Urothelium cell line (cell line): ENCODE measurements around the gene KRT1.

Source experiments
- DNase-seq: peaks from one replicate; pipeline ENCODE4 v3.0.0; 2011; ENCODE audit warnings: low spot score, mixed read lengths
- FAIRE-seq: peaks from 2 replicates; lab custom pipeline; 2011; peaks lifted over from hg19 to GRCh38; lab: Jason Lieb, UNC

Gene KRT1

DNA sequence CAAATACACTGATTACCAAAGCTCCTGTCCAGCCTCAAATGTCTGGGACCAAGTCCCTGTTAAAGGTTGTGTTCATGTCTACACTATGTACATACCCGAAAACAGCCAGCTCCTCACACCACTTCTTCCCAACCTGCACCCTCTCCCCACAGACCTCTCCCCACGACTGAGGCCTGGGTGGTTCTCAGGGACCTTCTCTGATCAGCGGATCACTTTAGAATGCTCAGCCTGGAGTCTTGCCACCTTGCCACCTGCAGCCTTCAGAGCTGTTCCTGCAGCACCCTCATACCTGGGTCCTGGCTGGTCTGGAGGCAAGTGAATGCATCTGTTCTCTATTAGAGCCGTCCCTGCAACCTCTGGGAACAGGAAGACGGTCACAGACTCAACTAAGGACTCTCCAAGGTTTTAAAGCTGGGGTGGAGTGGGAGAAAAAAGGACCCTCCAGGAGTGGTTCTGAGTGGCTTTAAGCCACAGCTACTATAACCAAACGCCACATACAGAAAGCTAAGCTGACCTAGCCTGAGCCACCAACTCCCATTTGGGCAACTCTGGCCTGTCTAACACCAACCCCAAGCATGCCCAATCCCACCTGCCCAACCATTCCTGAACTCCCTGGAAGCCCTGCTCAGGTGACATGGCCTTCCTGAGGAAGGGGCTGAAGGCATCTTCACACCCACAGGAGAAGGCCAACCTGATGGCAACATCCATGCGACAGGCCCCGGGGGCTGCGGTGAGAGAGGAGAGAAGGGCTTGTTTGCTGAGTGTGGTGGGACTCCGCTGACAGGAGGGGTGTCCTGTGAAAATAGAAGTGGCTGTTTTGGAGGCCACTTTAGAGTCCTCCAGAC lies 36.8 kb downstream of the KRT1 start:
- FAIRE-seq (no peak), DNase-seq (no peak)

DNA sequence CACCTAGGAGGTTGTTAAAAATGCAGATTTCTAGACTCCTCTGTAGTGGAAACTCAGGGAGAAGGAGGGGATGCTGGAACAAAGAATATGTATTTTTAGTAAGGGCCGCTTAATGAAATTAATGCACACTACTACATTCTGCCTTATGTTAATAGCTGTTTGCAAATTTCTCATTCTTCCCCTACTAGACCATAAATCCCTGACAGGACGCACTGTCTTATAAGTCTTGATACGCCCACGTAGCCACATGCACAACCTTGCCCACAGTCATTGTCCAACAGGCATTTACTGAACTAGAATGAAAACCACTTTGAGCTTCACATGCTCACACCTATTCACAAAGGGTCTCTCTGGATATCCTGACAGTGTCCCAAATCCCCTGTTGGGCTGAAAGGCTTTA lies 38.7 kb downstream of the KRT1 start:
- no peak for DNase-seq
- no peak for FAIRE-seq

DNA sequence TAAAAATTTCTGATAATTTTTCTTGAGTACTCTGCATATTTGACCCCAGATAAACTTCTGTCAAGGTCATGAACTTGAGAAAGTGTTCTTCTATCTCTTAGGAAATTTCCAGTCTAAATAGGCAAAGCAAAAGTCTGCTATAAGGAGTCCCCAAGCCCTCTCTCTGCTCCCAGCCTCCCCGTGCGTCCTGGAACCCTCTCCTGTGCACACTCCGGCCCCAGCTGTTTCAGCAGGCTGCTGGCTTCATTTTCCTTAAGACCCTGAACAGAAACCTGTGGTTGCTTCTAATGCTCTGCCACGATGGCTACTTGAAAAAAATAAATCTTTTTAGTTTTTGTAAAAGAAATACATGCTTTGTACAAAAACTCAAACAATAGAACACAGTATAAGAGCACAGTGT lies 42.9 kb downstream of the KRT1 start:
- no peak for DNase-seq
- FAIRE-seq: no peak

DNA sequence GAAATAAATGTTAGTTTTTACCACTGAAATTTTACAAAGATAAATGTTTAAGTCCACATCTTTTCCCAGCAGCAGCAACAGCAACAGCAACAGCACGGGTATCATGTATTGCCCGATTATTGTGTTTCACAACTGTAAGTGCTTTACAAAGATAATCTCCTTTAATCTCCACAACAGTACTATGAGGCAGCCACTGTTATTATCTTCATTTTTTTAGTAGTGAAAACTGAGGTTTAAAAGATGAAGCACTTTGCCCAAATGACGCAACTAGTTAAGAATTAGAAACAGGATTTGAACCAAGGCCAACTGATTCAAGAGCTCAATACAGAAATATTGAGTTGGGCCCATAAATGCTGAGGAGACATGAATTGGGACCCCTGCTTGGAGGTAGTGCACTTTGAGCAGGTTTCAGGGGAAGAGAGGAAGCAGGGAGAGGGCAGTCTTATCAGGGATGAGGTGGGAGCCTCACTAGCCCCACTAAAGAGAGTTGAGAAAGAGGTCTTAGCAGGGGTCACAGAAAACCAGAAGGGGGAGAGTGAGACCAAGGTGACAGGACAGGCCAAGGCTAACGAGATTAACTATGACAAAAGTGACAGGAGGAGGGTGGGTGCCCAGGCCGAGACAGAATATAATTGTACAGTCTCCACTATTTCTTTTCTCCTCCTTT lies 43.5 kb downstream of the KRT1 start:
- FAIRE-seq (no peak), DNase-seq (no peak)

DNA sequence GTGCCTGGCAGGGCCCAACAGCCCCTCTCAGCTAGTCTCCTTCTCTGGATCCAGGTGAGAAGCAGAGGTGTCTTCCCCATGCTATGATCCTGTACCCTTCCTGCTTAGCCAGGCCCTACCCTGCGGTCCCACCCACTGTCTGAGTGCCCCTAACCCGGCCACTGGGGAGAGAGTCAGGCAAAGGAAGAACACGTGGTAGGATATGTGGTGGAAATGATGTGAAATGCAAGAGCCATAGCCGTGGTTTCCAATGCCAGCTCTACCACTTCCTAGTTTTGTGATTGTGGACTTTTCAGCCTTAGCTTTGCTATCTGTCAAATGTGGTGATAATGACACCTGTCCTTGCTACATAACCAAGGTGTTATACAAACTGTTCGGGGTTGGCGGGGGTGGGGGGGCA lies 44.0 kb downstream of the KRT1 start:
- DNase-seq (no peak), FAIRE-seq (no peak)

DNA sequence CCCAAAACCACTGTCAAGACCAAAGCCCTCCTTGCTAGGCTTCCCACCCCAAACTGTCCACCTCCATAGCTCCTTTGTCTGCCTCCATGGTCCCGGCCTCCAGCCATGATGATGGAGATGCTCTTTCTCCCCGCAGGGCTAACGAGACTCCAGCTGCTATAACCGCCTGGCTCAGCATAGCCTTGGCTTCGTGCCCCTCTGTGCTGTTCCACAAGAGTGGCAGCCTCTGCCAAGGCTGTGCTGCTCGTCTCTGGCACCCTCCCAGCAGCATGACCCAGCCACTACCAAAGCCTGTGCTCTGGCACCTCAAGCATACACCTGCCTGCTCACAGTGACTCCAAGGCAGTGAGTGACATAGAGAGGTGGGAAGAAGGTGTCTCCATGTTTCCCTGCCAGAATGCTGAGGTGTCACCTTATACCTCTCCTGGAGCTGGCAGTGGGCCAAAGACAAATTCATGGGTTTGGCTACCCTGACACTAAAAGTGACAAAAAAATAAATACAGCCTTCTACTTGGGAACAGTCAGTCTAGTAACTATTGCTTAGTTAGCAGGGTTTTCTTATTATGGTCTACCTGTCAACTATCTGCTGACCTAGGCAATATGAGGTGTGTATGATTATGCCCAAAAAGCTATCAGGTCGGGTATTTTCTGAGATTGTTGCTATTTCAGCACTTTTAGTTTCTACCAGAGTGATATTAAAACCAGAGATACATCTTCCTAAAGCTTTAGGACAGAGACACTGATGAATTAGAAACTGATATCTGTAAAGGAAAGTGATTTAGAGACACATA lies 45.7 kb downstream of the KRT1 start:
- FAIRE-seq (no peak), DNase-seq (no peak)

DNA sequence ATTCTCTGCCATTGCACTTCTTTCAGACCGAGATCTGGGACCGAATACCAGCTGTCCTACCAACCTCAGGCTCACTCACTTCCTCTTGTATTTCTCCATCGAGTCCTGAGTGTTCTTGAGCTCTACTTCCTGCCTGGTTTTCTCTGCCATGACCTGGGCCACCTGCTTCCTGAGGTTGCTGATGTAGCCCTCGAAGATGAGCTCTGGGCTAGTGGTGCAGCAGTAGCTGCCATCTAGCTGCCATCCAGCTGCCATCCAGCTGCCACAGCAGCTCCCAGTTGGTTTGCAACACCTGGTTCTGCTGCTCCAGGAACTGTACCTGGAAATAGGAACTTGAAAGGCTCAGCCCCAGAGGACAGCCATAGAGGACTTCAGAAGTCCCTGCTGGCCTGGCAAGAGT lies 46.8 kb downstream of the KRT1 start:
- no peak for FAIRE-seq
- no peak for DNase-seq

DNA sequence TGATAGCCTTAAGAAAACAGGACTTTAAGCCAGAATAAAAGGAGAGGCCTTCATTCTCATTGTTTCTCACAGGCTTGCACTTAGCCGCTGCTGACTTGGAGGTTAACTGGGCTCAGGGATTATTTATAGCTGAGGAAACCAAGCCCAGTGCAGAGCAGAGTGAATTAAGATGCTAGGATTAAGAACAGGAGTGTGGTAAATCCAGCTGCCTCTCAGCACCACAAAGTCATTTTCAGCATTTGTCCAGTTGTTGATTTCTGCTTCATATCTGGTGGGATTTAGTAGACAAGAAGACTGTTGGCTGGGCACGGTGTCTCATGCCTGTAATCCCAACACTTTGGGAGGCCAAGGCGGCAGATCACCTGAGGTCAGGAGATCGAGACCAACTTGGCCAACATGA lies 47.6 kb downstream of the KRT1 start:
- FAIRE-seq (no peak), DNase-seq (no peak)

DNA sequence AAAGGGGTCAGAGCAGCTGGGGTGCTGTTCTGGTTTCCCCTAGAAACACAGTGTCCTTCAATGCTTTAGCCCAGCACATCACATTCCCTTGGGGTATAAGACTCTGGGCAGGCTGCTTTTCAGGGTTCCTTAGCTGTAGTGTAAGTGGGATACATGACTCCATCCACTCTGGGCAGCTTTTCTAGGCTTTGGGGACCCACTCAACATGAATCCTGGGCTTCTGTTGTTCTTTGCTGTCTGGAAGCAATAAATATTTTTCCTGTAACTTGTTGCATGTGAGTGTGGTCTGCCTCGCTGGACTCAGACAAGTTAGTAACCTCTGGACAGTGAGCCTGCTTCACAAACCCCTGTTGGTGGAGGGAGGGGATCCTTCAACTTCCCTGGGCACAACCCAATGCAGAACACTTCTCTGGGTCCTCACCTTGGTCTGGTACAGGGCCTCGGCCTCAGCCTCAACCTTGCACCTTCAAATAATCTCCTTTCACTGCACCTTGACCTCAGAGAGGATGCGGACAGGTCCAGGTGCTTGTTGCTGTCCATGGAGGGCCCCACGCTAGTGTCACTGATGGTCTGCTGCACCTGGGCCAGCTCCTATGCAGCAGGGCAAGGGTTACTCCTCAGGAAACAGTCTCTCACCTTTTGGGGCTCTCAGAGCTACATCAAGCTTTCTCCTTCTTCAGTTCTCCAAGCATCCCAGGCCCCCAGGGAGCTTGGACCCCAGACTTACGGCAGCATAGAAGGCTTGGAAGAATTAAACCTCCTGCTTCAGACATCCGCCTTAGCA lies 48.3 kb downstream of the KRT1 start:
- FAIRE-seq (no peak), DNase-seq (no peak)

DNA sequence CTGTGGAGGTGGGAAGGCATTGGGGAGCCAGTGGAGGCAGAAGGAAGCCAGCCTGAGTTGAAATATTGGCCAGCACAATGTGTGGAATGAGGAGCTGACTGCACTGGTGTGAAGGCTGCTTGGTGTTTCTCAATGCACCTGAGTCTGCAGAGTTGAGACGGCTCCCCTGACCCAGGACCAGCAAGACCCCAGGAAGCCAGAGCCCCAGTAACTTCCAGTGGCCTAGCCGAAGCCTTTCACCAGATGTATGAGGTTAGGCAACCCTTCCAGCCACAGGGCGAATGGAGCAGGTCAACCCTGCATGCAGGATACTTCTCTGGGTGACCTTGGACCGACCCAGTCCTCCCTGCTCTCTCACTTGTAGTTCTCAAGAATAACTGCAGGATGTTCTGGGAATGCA lies 48.9 kb downstream of the KRT1 start:
- no peak for FAIRE-seq
- no peak for DNase-seq

DNA sequence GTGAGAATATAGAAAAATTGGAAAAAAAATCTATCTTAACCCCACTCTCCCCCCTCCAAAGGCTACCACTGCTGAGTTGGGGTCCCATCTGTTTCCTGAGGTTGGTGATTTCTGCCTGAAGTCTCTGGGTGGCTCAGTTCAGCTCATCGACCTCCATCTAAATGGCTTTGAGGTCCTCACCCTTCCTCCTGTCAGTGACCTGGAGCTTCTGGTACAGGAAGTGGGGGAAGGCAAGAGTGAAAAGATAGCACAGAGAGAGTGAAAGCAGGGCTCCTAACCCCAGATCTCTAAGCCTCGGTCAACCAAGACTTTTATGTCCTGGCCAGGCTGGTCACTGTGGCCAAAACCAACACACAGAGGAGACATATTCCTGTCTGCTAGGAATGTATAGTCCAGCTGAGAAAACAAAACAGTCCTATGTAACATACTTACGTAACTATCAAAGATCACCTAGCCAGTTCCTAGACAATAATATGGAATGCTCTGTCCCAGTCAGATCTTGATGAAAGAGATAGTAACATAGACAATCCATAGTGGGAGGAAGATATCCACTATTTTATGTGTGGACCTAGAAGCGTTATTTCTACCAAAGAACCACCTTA lies 49.5 kb downstream of the KRT1 start:
- FAIRE-seq (no peak), DNase-seq (no peak)

DNA sequence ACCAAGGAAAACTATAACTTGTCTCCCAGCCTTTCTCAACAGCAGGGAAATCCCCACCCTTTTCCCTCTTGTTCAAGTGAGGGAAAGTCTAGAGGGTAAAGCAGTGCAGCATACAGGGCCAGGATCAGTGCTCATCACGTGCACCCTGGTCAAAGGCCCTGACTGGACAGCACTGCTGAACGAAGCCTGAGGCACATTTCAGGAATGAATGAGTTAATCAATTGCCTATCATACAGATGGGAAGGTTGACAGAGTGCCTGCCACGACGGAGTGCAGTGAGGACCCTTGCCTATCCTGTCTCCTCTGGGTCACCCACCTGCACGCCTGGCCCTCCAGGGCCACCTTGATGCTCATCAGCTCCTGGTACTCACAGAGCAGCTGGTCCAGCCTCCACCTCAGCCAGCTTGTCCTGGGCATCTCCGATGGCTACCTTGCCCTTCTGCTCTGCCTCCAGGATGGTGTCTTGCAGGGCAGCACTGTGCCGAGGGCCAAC lies 50.2 kb downstream of the KRT1 start:
- FAIRE-seq: no peak
- DNase-seq: no peak

DNA sequence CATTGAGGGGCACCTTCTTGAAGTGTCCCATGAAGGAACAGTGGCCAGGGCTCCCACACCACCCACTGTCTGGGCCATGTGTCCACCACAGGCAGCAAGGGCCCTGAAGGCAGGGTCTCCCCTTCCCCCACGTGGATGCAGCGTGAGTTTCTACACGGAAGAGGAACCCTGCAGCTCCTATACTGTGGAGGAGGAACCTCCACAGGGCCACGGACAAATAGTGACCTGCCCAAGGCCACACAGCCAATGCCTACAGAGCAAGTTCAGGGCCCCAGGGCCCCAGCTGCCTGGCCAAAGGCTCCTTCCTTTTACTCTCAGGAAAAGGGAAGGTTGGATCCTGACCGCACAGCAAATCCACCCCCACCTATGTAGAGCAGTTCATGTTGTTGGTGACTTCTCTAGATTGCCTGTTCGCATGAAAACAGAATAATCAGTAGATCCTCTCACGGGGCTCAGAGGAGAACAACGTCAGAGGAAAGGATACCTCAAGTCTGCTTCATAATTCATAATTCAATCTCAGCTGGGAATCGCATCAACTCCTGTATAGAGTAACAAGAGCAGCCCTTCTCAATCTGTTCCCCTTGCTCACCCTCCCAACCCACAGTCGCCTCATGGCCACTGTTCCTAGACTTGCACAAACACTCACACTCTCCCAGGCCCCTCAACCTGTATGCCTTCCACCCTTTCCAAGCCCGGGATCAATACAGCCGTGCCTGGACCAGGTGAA lies 50.8 kb downstream of the KRT1 start:
- DNase-seq: no peak
- no peak for FAIRE-seq

DNA sequence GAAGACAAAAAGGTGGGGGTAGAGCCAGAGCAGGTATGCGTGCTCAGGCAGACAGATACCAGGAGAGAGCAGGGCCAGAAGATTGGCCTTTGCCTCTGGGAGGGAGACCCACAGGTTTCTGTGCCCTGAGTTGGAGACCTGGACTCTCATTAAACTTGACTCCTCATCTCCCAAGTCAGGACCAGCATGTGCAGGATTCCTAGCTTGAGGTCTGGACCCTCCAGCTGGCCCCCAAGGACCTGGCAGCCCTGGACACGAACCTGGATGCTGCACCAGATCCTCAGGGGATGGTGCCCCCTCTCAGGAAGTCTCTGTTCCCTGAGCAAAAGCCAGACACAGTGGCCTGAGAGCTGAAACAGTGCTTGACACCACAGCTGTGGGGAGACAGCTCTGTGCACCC lies 51.4 kb downstream of the KRT1 start:
- FAIRE-seq (no peak), DNase-seq (no peak)

DNA sequence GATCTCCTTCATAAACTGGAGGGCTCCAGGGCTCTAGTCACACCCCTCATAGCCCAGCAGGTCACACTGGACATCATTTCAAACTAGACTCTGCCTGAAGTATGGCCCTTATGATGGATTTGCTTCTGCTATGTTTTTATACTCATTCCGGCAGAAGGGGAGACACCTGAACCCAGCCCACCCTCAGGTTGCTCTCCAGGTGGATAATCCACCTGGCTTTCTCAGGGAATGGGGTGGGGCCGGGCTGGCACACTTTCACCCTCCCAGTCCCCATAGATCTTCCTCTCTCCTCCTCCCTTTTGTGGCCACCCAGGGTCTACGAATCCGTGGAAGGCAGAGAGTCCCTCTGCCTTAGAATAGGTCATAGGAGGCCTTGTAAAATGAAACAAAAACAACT lies 52.1 kb downstream of the KRT1 start:
- FAIRE-seq (no peak), DNase-seq (no peak)

DNA sequence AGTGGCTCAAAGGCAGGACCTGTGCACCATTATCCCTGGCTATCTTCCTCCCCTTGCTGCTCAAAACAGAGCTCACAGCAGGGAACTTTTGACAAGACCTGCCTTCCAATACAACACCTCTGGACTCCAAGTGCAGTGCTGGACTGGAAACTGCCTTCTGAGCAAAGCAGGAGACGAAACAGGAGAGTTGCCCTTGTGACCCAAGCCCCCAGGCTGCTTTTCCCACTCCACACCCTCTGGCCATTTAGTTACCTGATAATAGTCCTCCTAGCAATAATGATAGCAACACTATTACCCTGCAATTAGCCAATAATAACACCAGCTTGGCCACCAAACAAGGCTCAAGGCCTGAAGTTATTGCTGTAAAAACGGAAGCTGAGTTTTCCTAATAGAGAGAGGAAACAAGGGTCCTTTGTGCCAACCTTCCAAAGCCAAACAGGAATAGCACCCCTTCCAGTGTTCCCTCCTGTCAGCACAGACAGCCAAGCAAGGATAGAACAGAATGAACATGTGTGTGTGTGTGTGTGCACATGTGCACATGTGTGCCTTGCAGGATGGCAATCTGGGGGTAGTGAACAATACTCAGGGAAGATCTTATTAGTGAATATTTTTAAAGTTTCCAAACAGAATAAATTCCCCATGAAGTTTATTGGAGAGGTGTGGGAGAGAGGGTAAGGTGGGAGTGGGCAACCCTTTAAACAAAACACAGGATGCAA lies 52.7 kb downstream of the KRT1 start:
- no peak for FAIRE-seq
- no peak for DNase-seq
